Right renal cortex interstitium (tissue), 3 donors: ENCODE measurements around the gene CAMK1. TPM values are rescaled to one million over a fixed set of nuclear protein-coding genes. Genes with fewer than 3 reads are reported as not detected.

Experiments used
- DNase-seq, 3 donors: peaks; one replicate each; pipeline ENCODE4 v3.0.0-alpha.2; 2013; ENCODE audit warnings: low read depth in 3 of 3, low spot score in 2 of 3
- polyA plus RNA-seq, 3 donors: library from polyadenylated mRNA; unstranded; fragments of 120-200 nt; gene quantifications; one replicate each; pipeline ENCODE4 v1.2.1, GENCODE V29; 2013; ENCODE audit not compliant: insufficient read length in 3 of 3

CAMK1 gene
- polyA plus RNA-seq: 10 to 100 TPM; 18.6 to 20.8 (median 20.4) TPM

- no peak for DNase-seq
These were observed at the start of gene CAMK1 for GRCh38 chr3:9769426-9770275. Gene CAMK1, minus strand, starts transcription at chr3:9769947. Its CDS starts 2,198 bp downstream, at chr3:9767749.

- DNase-seq: no peak
These were observed 49.1 kb upstream of the CAMK1 start for GRCh38 chr3:9818666-9819335.

GRCh38 chr3:9817436-9817835 lies 47.7 kb upstream of the CAMK1 start:
- DNase-seq: no peak

GRCh38 chr3:9815986-9816385 lies 46.2 kb upstream of the CAMK1 start:
- DNase-seq: no peak

- no peak for DNase-seq
These were observed 43.2 kb upstream of the CAMK1 start for GRCh38 chr3:9812870-9813483.

GRCh38 chr3:9810846-9811245 lies 41.1 kb upstream of the CAMK1 start:
- DNase-seq: no peak

GRCh38 chr3:9810433-9810770 lies 40.7 kb upstream of the CAMK1 start:
- no peak for DNase-seq

GRCh38 chr3:9809615-9810432 lies 40.1 kb upstream of the CAMK1 start, which contains the start of gene TTLL3:
Gene TTLL3, plus strand, starts transcription at chr3:9810262. Its CDS starts 400 bp downstream, at chr3:9810662.
- DNase-seq: peak in 2 of 3 donors; percentile 51 to 63

GRCh38 chr3:9809239-9809614 lies 39.5 kb upstream of the CAMK1 start:
- DNase-seq: no peak

- DNase-seq: no peak
These were observed 38.7 kb upstream of the CAMK1 start for GRCh38 chr3:9808345-9809037.

GRCh38 chr3:9807981-9808344 lies 38.2 kb upstream of the CAMK1 start:
- no peak for DNase-seq

GRCh38 chr3:9806688-9807589 lies 37.2 kb upstream of the CAMK1 start:
- no peak for DNase-seq

GRCh38 chr3:9806137-9806536 lies 36.4 kb upstream of the CAMK1 start:
- DNase-seq: no peak

GRCh38 chr3:9804996-9805395 lies 35.2 kb upstream of the CAMK1 start:
- no peak for DNase-seq

- DNase-seq: no peak
These were observed 33.7 kb upstream of the CAMK1 start for GRCh38 chr3:9803494-9803893.

GRCh38 chr3:9800529-9800928 lies 30.8 kb upstream of the CAMK1 start:
- DNase-seq: no peak

- no peak for DNase-seq
These were observed 27.6 kb upstream of the CAMK1 start for GRCh38 chr3:9797196-9797945.

- DNase-seq: no peak
These were observed 25.5 kb upstream of the CAMK1 start for GRCh38 chr3:9795207-9795606.

- DNase-seq: no peak
These were observed 24.7 kb upstream of the CAMK1 start for GRCh38 chr3:9794400-9794799.
